Spleen (tissue), 11 donors: Measurements from ENCODE around the gene SORCS3. TPM values are rescaled to one million over a fixed set of nuclear protein-coding genes. Genes with fewer than 3 reads are reported as not detected.

ENCODE experiments used
- DNase-seq: peaks from one replicate; pipeline ENCODE4 v3.0.0-alpha.2; 2020
- H3K27ac ChIP-seq, 8 donors: fragments of 200-600 bp; sonication (generic) in 7 of 8; 1 replicate in 4 of 8; 2 replicates in 4 of 8; pipeline versions ENCODE4 v1.5.0 to v1.8.0; 2016 to 2021; ENCODE audit warnings: inconsistent platforms in 4 of 8, mild to moderate bottlenecking in 4 of 8, moderate library complexity in 1 of 8
- H3K27me3 ChIP-seq, 7 donors: fragments of 200-600 bp; sonication (generic) in 6 of 7; replicated peaks in 1 of 7; 1 replicate in 4 of 7; 2 replicates in 3 of 7; pipeline versions ENCODE4 v1.5.0 to v1.8.0; 2016 to 2021; ENCODE audit warnings: inconsistent platforms in 3 of 7, mild to moderate bottlenecking in 1 of 7
- H3K36me3 ChIP-seq, 6 donors: fragments of 200-600 bp; sonication (generic) in 5 of 6; 1 replicate in 4 of 6; 2 replicates in 2 of 6; pipeline versions ENCODE4 v1.5.0 to v1.8.0; 2016 to 2021; ENCODE audit warnings: inconsistent platforms in 2 of 6
- H3K4me1 ChIP-seq, 6 donors: fragments of 200-600 bp; sonication (generic) in 5 of 6; 1 replicate in 3 of 6; 2 replicates in 3 of 6; pipeline versions ENCODE4 v1.5.0 to v1.8.0; 2016 to 2021; ENCODE audit warnings: inconsistent platforms in 3 of 6
- H3K4me3 ChIP-seq, 8 donors: fragments of 200-600 bp; sonication (generic) in 7 of 8; 1 replicate in 4 of 8; 2 replicates in 4 of 8; pipeline versions ENCODE4 v1.5.0 to v1.8.0; 2016 to 2021; ENCODE audit warnings: inconsistent platforms in 4 of 8, mild to moderate bottlenecking in 4 of 8, moderate library complexity in 2 of 8
- H3K9me3 ChIP-seq, 8 donors: fragments of 200-600 bp; sonication (generic) in 7 of 8; 1 replicate in 4 of 8; 2 replicates in 4 of 8; pipeline versions ENCODE4 v1.5.0 to v1.8.0; 2016 to 2021; ENCODE audit warnings: inconsistent platforms in 4 of 8
- CTCF ChIP-seq, 11 experiments: fragments of 200-600 bp in 7 of 11; fragments of 450-650 bp in 4 of 11; sonication (generic) in 4 of 11; IDR thresholded peaks in 8 of 11; conservative IDR thresholded peaks in 3 of 11; 1 replicate in 7 of 11; 2 replicates in 4 of 11; pipeline versions ENCODE4 v1.4.0 to v1.8.0; 2016 to 2021; ENCODE audit warnings: antibody characterized with exemption in 11 of 11, inconsistent platforms in 4 of 11, mild to moderate bottlenecking in 1 of 11
- POLR2A ChIP-seq, 3 donors: fragments of 450-650 bp; IDR thresholded peaks; one replicate each; pipeline ENCODE4 v1.5.1; 2017; ENCODE audit warnings: antibody characterized with exemption in 3 of 3, mild to moderate bottlenecking in 1 of 3
- POLR2AphosphoS5 ChIP-seq, 3 donors: sonication (generic); formaldehyde crosslinking; IDR thresholded peaks; one replicate each; pipeline ENCODE4 v1.5.1; 2017; ENCODE audit warnings: antibody characterized with exemption in 3 of 3
- WGBS, 5 donors: extraction: QIAGEN DNeasy Blood & Tissue Kit in 3 of 5; methylation state at CpG; one replicate each; pipeline versions ENCODE4 v1.1.5 to v1.1.7; 2013 to 2018; 5-methylcytosine and 5-hydroxymethylcytosine counted together
- intact Hi-C: fragments of 100-400 bp; cut with DNase I; formaldehyde crosslinking; loops from one replicate; pipeline ENCODE4 v1.15.0; 2023; ENCODE audit warnings: low total_unique reads
- polyA plus RNA-seq, 3 donors: library from polyadenylated mRNA; stranded (reverse); fragments of 200-250 nt; gene quantifications; one replicate each; pipeline ENCODE4 v1.2.1, GENCODE V29; 2013
- total RNA-seq, 7 donors: library from RNA; depleted of rRNA in 3 of 7; stranded (reverse); fragments of >200 nt in 3 of 7; fragmentation: NEBNext Ultra II Directional in 4 of 7; extraction: Animal tissue kit (Norgen Biotek cat#: 25700) in 4 of 7; gene quantifications; one replicate each; pipeline versions ENCODE4 v1.1.0 to v1.2.1, GENCODE V29; 2016 to 2021
- donor health status: healthy with polysubstance abuse.
- donor health status: DM: no; HTN: no; CAD: no; lungs with moderate emphysema.
- donor health status: DM: no; HTN: no; CAD: no.
- donor health status: Bipolar disorder and iron deficiency.
- donor health status: healthy.
- donor health status: DM: no; HTN: no; CAD: no.
- donor health status: DM: yes; HTN: yes; CAD: no.

The SORCS3 gene
- total and polyA plus RNA-seq, 10 donors, result 0.03 to 0.06 TPM; not detected in 8

DNA sequence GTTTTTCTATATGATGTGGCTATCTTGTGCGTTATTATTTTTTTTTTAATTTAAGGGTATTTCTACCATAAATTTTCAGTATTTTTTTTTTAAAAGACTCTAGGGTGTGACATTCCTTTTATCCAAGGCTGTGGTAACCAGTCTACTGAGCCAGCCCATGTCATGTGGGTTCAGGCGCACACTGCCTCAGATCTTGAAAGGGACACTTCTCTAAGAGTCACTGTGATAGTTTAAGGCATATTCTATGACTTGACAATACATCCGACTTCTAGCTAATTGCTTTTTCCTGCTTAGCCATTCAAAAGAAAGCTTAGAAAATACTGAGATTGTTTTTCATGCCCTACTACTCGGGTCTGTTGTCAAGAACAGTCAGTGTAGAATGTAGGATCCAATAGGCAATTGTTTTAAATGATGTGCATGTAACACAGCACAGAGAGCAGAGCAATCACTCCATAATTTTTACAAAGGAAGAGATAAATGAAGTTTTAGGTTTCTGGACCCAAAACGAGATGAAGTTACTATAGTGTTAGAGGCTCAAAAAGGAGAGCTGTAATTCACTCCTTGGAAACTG is 263.7 kb downstream of the SORCS3 start:
- no peak overlapping the region for H3K27ac ChIP-seq
- 66 to 78% (median 72%) methylated on average over 5 of the region's 5 CpGs for WGBS, 5 donors
- H3K4me3 ChIP-seq, result no peak overlapping the region
- no peak for DNase-seq
- H3K4me1 ChIP-seq, result no peaks in the 10 kb centered on the region
- TF ChIP-seq POLR2AphosphoS5 (IDR thresholded peaks at IDR 0.05) (no peak), POLR2A (IDR thresholded peaks at IDR 0.05) (no peak)
- H3K9me3 ChIP-seq, result no peaks in the 10 kb centered on the region
- intact Hi-C loops, result no loop called here
- no peaks in the 10 kb centered on the region for H3K27me3 ChIP-seq
- no peaks in the 10 kb centered on the region for H3K36me3 ChIP-seq

DNA sequence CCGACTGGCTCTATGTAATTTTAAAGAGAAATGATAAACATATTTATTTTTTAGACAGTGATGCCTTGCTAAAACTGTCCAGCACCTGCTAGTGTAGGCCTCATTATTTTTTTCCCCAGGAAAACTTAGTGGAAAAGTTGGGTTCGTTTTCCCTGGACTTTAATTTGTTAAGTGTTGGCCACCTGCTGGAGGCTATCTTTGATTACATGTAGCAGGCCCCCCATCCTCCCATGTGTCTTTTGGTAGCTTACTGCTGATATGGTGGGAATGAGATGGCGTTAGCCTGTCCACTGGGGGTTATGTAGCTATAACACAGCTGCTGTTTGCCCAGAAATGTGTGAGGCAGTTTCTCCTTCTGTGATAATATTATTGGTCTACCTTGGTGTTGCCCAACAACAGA is 265.0 kb downstream of the SORCS3 start:
- no peaks in the 10 kb centered on the region for H3K36me3 ChIP-seq
- H3K27ac ChIP-seq, result no peak overlapping the region
- 30 to 67% (median 56%) methylated on average over 3 of the region's 3 CpGs for WGBS, 5 donors
- intact Hi-C loops, result no loop called here
- H3K9me3 ChIP-seq, result no peaks in the 10 kb centered on the region
- H3K27me3 ChIP-seq, result no peaks in the 10 kb centered on the region
- TF ChIP-seq POLR2AphosphoS5 (IDR thresholded peaks at IDR 0.05), result no peak
- no peak for TF ChIP-seq CTCF (IDR thresholded peaks at IDR 0.05 in 8 of 11, conservative IDR thresholded peaks at IDR 0.05 in 3 of 11)
- no peak for TF ChIP-seq POLR2A (IDR thresholded peaks at IDR 0.05)
- H3K4me3 ChIP-seq, result no peak overlapping the region
- DNase-seq, result no peak
- no peaks in the 10 kb centered on the region for H3K4me1 ChIP-seq

DNA sequence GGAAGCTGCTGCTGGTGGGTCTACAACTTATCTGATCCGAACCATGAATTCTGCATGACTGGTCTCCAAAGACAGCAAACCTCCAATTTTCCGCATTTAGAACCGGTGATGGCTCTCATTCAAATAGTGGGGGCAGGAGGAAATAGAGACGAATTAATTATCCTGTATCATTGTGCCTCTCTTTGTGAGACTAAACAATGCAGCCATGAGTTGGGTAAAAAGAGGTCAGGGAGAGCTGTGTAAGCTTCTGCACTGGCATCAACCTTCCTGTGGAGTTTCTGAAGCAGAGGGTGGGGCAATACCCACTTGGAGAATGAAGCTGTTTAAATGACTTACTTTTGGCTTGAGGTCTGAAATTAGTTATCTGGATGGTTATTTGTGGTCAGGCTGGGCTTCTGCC is 266.4 kb downstream of the SORCS3 start:
- intact Hi-C loops, result no loop called here
- no peak overlapping the region for H3K27ac ChIP-seq
- no peak for DNase-seq
- H3K9me3 ChIP-seq, result no peaks in the 10 kb centered on the region
- no peaks in the 10 kb centered on the region for H3K36me3 ChIP-seq
- H3K27me3 ChIP-seq, result no peaks in the 10 kb centered on the region
- no peaks in the 10 kb centered on the region for H3K4me1 ChIP-seq
- H3K4me3 ChIP-seq, result no peak overlapping the region
- TF ChIP-seq POLR2A (IDR thresholded peaks at IDR 0.05), result no peak
- no peak for TF ChIP-seq POLR2AphosphoS5 (IDR thresholded peaks at IDR 0.05)
- no peak for TF ChIP-seq CTCF (IDR thresholded peaks at IDR 0.05 in 8 of 11, conservative IDR thresholded peaks at IDR 0.05 in 3 of 11)
- WGBS, 5 donors, result 52 to 89% (median 76%) methylated on average over 4 of the region's 4 CpGs

- intact Hi-C loops, result no loop called here
- no peaks in the 10 kb centered on the region for H3K27me3 ChIP-seq
- TF ChIP-seq POLR2AphosphoS5 (IDR thresholded peaks at IDR 0.05) (no peak), POLR2A (IDR thresholded peaks at IDR 0.05) (no peak), CTCF (IDR thresholded peaks at IDR 0.05 in 8 of 11, conservative IDR thresholded peaks at IDR 0.05 in 3 of 11) (no peak)
- H3K4me3 ChIP-seq, result no peak overlapping the region
- no peaks in the 10 kb centered on the region for H3K4me1 ChIP-seq
- no peak overlapping the region for H3K27ac ChIP-seq
- WGBS, 5 donors, result 69 to 79% (median 75%) methylated on average over 2 of the region's 2 CpGs
- no peak for DNase-seq
- no peaks in the 10 kb centered on the region for H3K36me3 ChIP-seq
- H3K9me3 ChIP-seq, result no peaks in the 10 kb centered on the region
These were observed 267.5 kb downstream of the SORCS3 start for GRCh38 chr10:104908581-104908980.

DNA sequence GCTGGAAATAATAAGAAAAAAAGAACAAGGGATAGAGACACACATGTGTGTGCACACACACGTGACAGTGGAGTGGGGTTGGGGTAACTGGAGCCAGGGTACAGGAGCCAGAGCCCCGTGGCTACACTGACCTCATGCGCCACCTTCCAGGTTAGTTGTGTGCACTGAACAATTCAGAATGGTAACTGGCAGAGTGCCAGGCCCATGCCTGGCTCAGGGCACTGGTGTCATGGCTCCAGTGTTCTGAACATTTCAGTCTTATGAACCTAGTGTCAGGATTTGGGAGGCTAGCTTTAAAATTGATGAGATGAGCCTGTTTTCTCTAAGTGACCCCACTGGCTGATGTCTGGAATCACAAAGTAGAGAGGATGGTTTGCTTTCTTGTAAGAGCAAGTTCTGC is 269.6 kb downstream of the SORCS3 start:
- DNase-seq, result no peak
- 67 to 79% (median 69%) methylated on average over 3 of the region's 3 CpGs for WGBS, 5 donors
- H3K36me3 ChIP-seq, result no peaks in the 10 kb centered on the region
- intact Hi-C loops, result no loop called here
- no peaks in the 10 kb centered on the region for H3K4me1 ChIP-seq
- no peak overlapping the region for H3K4me3 ChIP-seq
- H3K27me3 ChIP-seq, result no peaks in the 10 kb centered on the region
- TF ChIP-seq POLR2A (IDR thresholded peaks at IDR 0.05) (no peak), CTCF (IDR thresholded peaks at IDR 0.05 in 8 of 11, conservative IDR thresholded peaks at IDR 0.05 in 3 of 11) (no peak), POLR2AphosphoS5 (IDR thresholded peaks at IDR 0.05) (no peak)
- H3K27ac ChIP-seq, result no peak overlapping the region
- H3K9me3 ChIP-seq, result no peaks in the 10 kb centered on the region
